PFSK-1 (cell line): Measurements from ENCODE around the gene LCAT.

Experiments used
- POLR2AphosphoS5 ChIP-seq: IDR thresholded peaks from 2 replicates; pipeline ENCODE4 v1.6.1; 2012; ENCODE audit warnings: low read depth, mild to moderate bottlenecking, control low read depth, low read length, moderate library complexity
- TAF1 ChIP-seq: IDR thresholded peaks from 2 replicates; pipeline ENCODE4 v1.6.1; 2012; ENCODE audit warnings: low read length, control low read depth, borderline replicate concordance; ENCODE audit not compliant: insufficient read depth
- TF ChIP-seq, protein P1 (sequence below), 2 experiments: IDR thresholded peaks; 2 replicates each; pipeline versions ENCODE4 v1.6.1 to v1.8.0; 2011 to 2012; ENCODE audit warnings: low read depth in 2 of 2, low read length in 2 of 2, control low read depth in 1 of 2, inconsistent platforms in 1 of 2, mild to moderate bottlenecking in 1 of 2, moderate library complexity in 1 of 2; ENCODE audit not compliant: insufficient read depth in 1 of 2

DNA sequence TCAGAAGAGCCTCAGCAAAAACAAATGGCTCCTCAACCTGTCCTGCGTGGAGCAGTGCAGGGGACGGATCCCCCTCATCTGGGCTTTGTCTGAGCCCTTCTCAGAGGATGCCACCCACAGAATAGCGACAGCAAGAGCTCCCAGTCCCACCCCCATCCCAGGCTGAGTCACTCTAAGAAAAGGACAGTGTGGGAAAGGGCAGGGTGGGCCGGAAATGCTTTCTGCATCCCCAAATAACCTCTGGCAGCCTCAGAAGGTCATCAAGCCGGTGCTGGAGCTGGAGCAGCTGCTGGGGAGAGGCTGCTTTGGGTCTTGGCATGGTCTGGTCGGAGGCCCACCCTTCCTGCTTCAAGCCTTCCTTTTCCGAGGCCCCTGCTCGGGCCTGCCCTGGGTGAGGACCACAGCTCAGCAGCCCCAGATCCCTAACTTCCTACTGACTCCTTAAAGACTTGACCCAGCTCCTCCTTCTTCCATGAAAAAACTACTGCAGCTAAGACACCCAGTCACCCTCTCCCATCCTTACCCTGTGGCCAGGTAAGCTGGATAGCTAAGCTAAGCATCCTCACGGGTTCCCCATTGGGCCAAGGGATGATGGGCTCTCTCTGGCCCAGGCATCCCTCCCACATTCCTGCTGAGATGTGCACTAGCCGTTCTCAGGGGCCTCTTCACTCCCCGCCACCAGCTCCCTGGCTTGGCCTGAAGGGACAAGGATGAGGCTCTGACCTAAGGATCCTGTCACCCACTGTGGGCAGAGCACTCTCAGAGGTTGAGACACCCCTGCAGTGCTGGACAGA lies 15.8 kb upstream of the LCAT start:
- TF ChIP-seq POLR2AphosphoS5 (no peak), TAF1 (no peak)
- TF ChIP-seq, protein P1, sequence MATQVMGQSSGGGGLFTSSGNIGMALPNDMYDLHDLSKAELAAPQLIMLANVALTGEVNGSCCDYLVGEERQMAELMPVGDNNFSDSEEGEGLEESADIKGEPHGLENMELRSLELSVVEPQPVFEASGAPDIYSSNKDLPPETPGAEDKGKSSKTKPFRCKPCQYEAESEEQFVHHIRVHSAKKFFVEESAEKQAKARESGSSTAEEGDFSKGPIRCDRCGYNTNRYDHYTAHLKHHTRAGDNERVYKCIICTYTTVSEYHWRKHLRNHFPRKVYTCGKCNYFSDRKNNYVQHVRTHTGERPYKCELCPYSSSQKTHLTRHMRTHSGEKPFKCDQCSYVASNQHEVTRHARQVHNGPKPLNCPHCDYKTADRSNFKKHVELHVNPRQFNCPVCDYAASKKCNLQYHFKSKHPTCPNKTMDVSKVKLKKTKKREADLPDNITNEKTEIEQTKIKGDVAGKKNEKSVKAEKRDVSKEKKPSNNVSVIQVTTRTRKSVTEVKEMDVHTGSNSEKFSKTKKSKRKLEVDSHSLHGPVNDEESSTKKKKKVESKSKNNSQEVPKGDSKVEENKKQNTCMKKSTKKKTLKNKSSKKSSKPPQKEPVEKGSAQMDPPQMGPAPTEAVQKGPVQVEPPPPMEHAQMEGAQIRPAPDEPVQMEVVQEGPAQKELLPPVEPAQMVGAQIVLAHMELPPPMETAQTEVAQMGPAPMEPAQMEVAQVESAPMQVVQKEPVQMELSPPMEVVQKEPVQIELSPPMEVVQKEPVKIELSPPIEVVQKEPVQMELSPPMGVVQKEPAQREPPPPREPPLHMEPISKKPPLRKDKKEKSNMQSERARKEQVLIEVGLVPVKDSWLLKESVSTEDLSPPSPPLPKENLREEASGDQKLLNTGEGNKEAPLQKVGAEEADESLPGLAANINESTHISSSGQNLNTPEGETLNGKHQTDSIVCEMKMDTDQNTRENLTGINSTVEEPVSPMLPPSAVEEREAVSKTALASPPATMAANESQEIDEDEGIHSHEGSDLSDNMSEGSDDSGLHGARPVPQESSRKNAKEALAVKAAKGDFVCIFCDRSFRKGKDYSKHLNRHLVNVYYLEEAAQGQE (IDR thresholded peaks at IDR 0.05; ENCODE audit: insufficient read depth in 1 of 2, low read depth in 2 of 2, low read length in 2 of 2), result no peak
